CD14-positive monocyte (primary cell): ENCODE results near the gene ADGRL3. TPM values are rescaled to one million over a fixed set of nuclear protein-coding genes. Genes with fewer than 3 reads are reported as not detected.

Experiments used
- DNase-seq, 3 donors: peaks; one replicate each; pipeline ENCODE4 v3.0.0-alpha.2; 2011 to 2022
- H2AFZ ChIP-seq: 2 replicates; pipeline ENCODE4 v1.6.0; 2012; ENCODE audit warnings: mild to moderate bottlenecking, low read depth, low read length, inconsistent platforms; ENCODE audit not compliant: insufficient read depth, poor library complexity, severe bottlenecking
- H3K27ac ChIP-seq, 2 donors: 1 replicate in 1 of 2; 2 replicates in 1 of 2; pipeline ENCODE4 v1.5.1; 2012 to 2013; ENCODE audit warnings: low read length in 2 of 2, control low read depth in 1 of 2, inconsistent platforms in 1 of 2, low read depth in 1 of 2, mild to moderate bottlenecking in 1 of 2
- H3K27me3 ChIP-seq, 2 donors: one replicate each; pipeline versions ENCODE4 v1.6.0 to v1.6.1; 2011 to 2013; ENCODE audit warnings: low read length in 2 of 2; ENCODE audit not compliant: control insufficient read depth in 2 of 2, insufficient read depth in 2 of 2
- H3K36me3 ChIP-seq, 2 donors: replicated peaks in 1 of 2; 1 replicate in 1 of 2; 2 replicates in 1 of 2; pipeline versions ENCODE4 v1.5.1 to v1.6.1; 2012 to 2013; ENCODE audit warnings: low read length in 2 of 2, control low read depth in 1 of 2, inconsistent platforms in 1 of 2, mild to moderate bottlenecking in 1 of 2; ENCODE audit not compliant: insufficient read depth in 2 of 2, control insufficient read depth in 1 of 2
- H3K4me1 ChIP-seq, 2 donors: 1 replicate in 1 of 2; 2 replicates in 1 of 2; pipeline versions ENCODE4 v1.5.1 to v1.6.1; 2012 to 2013; ENCODE audit warnings: low read length in 2 of 2, control low read depth in 1 of 2, inconsistent platforms in 1 of 2, mild to moderate bottlenecking in 1 of 2, moderate library complexity in 1 of 2; ENCODE audit not compliant: insufficient read depth in 2 of 2, control insufficient read depth in 1 of 2
- H3K4me2 ChIP-seq: replicated peaks from 2 replicates; pipeline ENCODE3; 2012; ENCODE audit warnings: low read length, moderate library complexity, mild to moderate bottlenecking; ENCODE audit not compliant: poor library complexity, severe bottlenecking; ENCODE audit errors: extremely low read depth
- H3K4me3 ChIP-seq, 3 experiments: fragments of 200-600 bp in 1 of 3; sonication (generic) in 1 of 3; replicated peaks in 1 of 3; 1 replicate in 2 of 3; 2 replicates in 1 of 3; pipeline ENCODE4 v1.5.1; 2011 to 2013; ENCODE audit warnings: low read length in 3 of 3, mild to moderate bottlenecking in 3 of 3, control low read depth in 2 of 3, low read depth in 2 of 3, inconsistent platforms in 1 of 3, moderate library complexity in 1 of 3
- H3K79me2 ChIP-seq: 2 replicates; pipeline ENCODE4 v1.6.0; 2012; ENCODE audit warnings: mild to moderate bottlenecking, control low read depth, inconsistent platforms, low read length, moderate library complexity; ENCODE audit not compliant: insufficient read depth
- H3K9ac ChIP-seq: 2 replicates; pipeline ENCODE4 v1.6.0; 2017; ENCODE audit warnings: low read length, mild to moderate bottlenecking; ENCODE audit not compliant: insufficient read depth, poor library complexity, severe bottlenecking
- H3K9me3 ChIP-seq, 2 donors: replicated peaks in 1 of 2; 1 replicate in 1 of 2; 2 replicates in 1 of 2; pipeline versions ENCODE4 v1.5.1 to v1.6.1; 2012 to 2013; ENCODE audit warnings: low read length in 2 of 2, control low read depth in 1 of 2; ENCODE audit not compliant: control insufficient read depth in 1 of 2, insufficient read depth in 1 of 2
- H4K20me1 ChIP-seq: 2 replicates; pipeline ENCODE4 v1.6.0; 2012; ENCODE audit warnings: mild to moderate bottlenecking, low read length, control low read depth, moderate library complexity; ENCODE audit not compliant: insufficient read depth
- H3K27ac Mint-ChIP-seq, 7 donors: one replicate each; pipeline ENCODE4 v1.8.0; 2020; ENCODE audit warnings: mild to moderate bottlenecking in 7 of 7, mixed read lengths in 7 of 7, moderate library complexity in 6 of 7, inconsistent platforms in 2 of 7
- H3K27me3 Mint-ChIP-seq, 3 donors: one replicate each; pipeline ENCODE4 v1.8.0; 2021 to 2022; ENCODE audit warnings: low read depth in 3 of 3, mild to moderate bottlenecking in 3 of 3, mixed read lengths in 3 of 3, moderate library complexity in 3 of 3, inconsistent platforms in 1 of 3
- H3K36me3 Mint-ChIP-seq, 2 donors: one replicate each; pipeline ENCODE4 v1.8.0; 2020; ENCODE audit warnings: mixed read lengths in 2 of 2, inconsistent platforms in 1 of 2, mild to moderate bottlenecking in 1 of 2
- H3K4me1 Mint-ChIP-seq: one replicate; pipeline ENCODE4 v1.8.0; 2020; ENCODE audit warnings: mild to moderate bottlenecking, mixed read lengths
- H3K4me3 Mint-ChIP-seq, 2 donors: one replicate each; pipeline ENCODE4 v1.8.0; 2020; ENCODE audit warnings: mild to moderate bottlenecking in 2 of 2, mixed read lengths in 2 of 2, moderate library complexity in 1 of 2
- H3K9me3 Mint-ChIP-seq, 7 donors: one replicate each; pipeline ENCODE4 v1.8.0; 2020 to 2022; ENCODE audit warnings: mixed read lengths in 7 of 7, mild to moderate bottlenecking in 6 of 7, moderate library complexity in 6 of 7, inconsistent platforms in 2 of 7
- WGBS: methylation state at CpG from one replicate; pipeline ENCODE4 v1.1.5; 2013; ENCODE audit warnings: missing lambda C conversion rate; ENCODE audit not compliant: insufficient coverage; 5-methylcytosine and 5-hydroxymethylcytosine counted together
- intact Hi-C, 2 donors: fragments of 100-400 bp; cut with micrococcal nuclease; formaldehyde crosslinking; loops; one replicate each; pipeline versions ENCODE4 v1.15.0 to v1.15.1; 2023
- polyA plus RNA-seq, 3 donors: library from polyadenylated mRNA; depleted of rRNA in 1 of 3; unstranded in 2 of 3; stranded (reverse) in 1 of 3; fragments of 300-500 nt in 2 of 3; fragments of >200 nt in 1 of 3; fragmentation: Illumina TruSeq in 2 of 3; gene quantifications; 1 replicate in 2 of 3; 2 replicates in 1 of 3; pipeline ENCODE4 v1.2.3, GENCODE V29; 2012 to 2021
- TF ChIP-seq, protein P1 (sequence below): fragments of 200-600 bp; IDR thresholded peaks from one replicate; pipeline ENCODE4 v1.8.0; 2022; ENCODE audit warnings: antibody characterized with exemption, mild to moderate bottlenecking

The ADGRL3 gene
- polyA plus RNA-seq, 3 donors: not detected

DNA sequence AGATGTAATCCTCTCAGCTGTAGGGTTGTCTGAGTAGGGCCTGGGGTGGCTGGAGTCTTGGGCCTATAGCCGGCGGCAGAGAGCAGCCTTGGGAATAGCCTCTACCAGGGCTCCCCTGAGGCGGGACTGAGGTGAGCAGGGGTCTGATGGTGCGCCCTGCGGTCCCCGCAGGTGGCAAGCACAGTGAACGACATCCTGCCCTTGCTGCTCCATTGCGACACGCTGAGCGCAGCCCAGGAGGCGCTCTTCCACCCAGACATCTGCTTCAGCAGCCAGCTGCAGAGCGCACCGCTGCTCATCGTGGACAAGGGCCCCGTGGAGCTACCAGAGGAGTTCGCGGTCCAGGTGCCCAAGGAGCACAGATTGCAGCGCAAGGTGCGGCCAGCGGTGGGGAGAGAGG is 317.0 kb downstream of the ADGRL3 start:
- WGBS: 45% methylated on average over 20 of the region's 20 CpGs
- no peak for DNase-seq

DNA sequence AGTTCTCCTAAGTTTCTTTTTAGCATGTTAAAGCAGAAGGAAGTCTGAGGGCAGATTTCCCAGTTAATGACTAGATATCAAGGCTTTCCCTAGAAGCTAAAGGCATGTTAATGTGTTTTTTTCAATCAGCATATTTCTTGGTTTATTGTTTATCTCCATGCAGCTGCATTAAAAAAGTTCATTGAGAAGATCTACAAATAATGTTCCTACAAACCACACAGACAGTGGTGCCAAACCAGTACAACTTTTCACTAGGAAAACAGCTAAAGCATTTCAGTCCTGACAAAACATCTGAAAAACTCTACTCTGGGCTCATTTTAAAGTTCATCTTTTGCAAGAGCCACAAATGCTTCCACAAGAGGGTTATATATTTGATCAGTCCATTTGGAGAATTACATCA is 320.0 kb downstream of the ADGRL3 start:
- Mint-ChIP-seq H3K36me3 (no peaks in the 10 kb centered on the region), H3K27me3 (peaks cover 5 to 8% (median 6%) of the 10 kb centered on the region in 3 donors), H3K9me3 (peaks cover 0 to 4% (median 2%) of the 10 kb centered on the region in 7 donors), H3K4me3 (no peak overlapping the region), H3K4me1 (no peaks in the 10 kb centered on the region), H3K27ac (no peak overlapping the region)
- H3K9ac ChIP-seq: no peak overlapping the region
- TF ChIP-seq, protein P1, sequence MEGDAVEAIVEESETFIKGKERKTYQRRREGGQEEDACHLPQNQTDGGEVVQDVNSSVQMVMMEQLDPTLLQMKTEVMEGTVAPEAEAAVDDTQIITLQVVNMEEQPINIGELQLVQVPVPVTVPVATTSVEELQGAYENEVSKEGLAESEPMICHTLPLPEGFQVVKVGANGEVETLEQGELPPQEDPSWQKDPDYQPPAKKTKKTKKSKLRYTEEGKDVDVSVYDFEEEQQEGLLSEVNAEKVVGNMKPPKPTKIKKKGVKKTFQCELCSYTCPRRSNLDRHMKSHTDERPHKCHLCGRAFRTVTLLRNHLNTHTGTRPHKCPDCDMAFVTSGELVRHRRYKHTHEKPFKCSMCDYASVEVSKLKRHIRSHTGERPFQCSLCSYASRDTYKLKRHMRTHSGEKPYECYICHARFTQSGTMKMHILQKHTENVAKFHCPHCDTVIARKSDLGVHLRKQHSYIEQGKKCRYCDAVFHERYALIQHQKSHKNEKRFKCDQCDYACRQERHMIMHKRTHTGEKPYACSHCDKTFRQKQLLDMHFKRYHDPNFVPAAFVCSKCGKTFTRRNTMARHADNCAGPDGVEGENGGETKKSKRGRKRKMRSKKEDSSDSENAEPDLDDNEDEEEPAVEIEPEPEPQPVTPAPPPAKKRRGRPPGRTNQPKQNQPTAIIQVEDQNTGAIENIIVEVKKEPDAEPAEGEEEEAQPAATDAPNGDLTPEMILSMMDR: no peak
- intact Hi-C loops: no loop called here
- no peaks in the 10 kb centered on the region for H3K36me3 ChIP-seq
- H3K4me1 ChIP-seq: no peaks in the 10 kb centered on the region
- peaks cover 0 to 3% of the 10 kb centered on the region in 2 donors for H3K9me3 ChIP-seq
- no peaks in the 10 kb centered on the region for H4K20me1 ChIP-seq
- no peak overlapping the region for H3K4me3 ChIP-seq
- H3K27me3 ChIP-seq: peaks cover 0 to 5% of the 10 kb centered on the region in 2 donors
- DNase-seq: no peak
- H3K27ac ChIP-seq: no peak overlapping the region
- H2AFZ ChIP-seq: no peak overlapping the region
- H3K79me2 ChIP-seq: no peaks in the 10 kb centered on the region
- no peak overlapping the region for H3K4me2 ChIP-seq

More for the DNA sequence above, 317.0 kb downstream of the ADGRL3 start:
- no peak overlapping the region for H3K4me2 ChIP-seq
- no peak overlapping the region for H3K4me3 ChIP-seq
- H3K9me3 ChIP-seq: peaks cover 0 to 3% of the 10 kb centered on the region in 2 donors
- no peaks in the 10 kb centered on the region for H3K4me1 ChIP-seq
- no peaks in the 10 kb centered on the region for H4K20me1 ChIP-seq
- Mint-ChIP-seq H3K27ac (no peak overlapping the region), H3K27me3 (peaks cover 6 to 11% (median 11%) of the 10 kb centered on the region in 3 donors), H3K4me1 (no peaks in the 10 kb centered on the region), H3K36me3 (no peaks in the 10 kb centered on the region), H3K4me3 (no peak overlapping the region), H3K9me3 (peaks cover 0 to 2% (median 0%) of the 10 kb centered on the region in 7 donors)
- H3K27me3 ChIP-seq: peaks cover 0 to 5% of the 10 kb centered on the region in 2 donors
- intact Hi-C loops: no loop called here
- TF ChIP-seq, protein P1: no peak
- no peak overlapping the region for H3K27ac ChIP-seq
- H3K36me3 ChIP-seq: no peaks in the 10 kb centered on the region
- no peak overlapping the region for H2AFZ ChIP-seq
- H3K9ac ChIP-seq: no peak overlapping the region
- H3K79me2 ChIP-seq: no peaks in the 10 kb centered on the region
